NCI-H2171 (cell line): ENCODE measurements around the gene ABHD12.
"Not testable (repeated sequence)": the region's sequence is repeated elsewhere in the genome, so short reads cannot be mapped to it uniquely, and the experiment has no call there.

Source experiments
- DNase-seq: peaks from one replicate; lab custom pipeline; 2025; lab: John Stamatoyannopoulos, UW

ABHD12 gene

GRCh38 chr20:25321991-25322390, 68.6 kb downstream of the ABHD12 start:
- no peak for DNase-seq

GRCh38 chr20:25321262-25321831, 69.3 kb downstream of the ABHD12 start:
- DNase-seq: no peak

- DNase-seq: peak; percentile 61
These were observed 70.4 kb downstream of the ABHD12 start for GRCh38 chr20:25320035-25320800.

GRCh38 chr20:25319241-25320034, 71.2 kb downstream of the ABHD12 start:
- no peak for DNase-seq

GRCh38 chr20:25318471-25319240, 72.0 kb downstream of the ABHD12 start:
- DNase-seq: no peak

- no peak for DNase-seq
These were observed 73.1 kb downstream of the ABHD12 start for GRCh38 chr20:25317351-25318075.

- DNase-seq: no peak
These were observed 74.0 kb downstream of the ABHD12 start for GRCh38 chr20:25316506-25317190.

GRCh38 chr20:25315418-25316210, 75.0 kb downstream of the ABHD12 start:
- DNase-seq: no peak

GRCh38 chr20:25314497-25315417, 75.9 kb downstream of the ABHD12 start:
- DNase-seq: no peak

- DNase-seq: no peak
These were observed 77.0 kb downstream of the ABHD12 start for GRCh38 chr20:25313593-25313992.

GRCh38 chr20:25312716-25313115, 77.9 kb downstream of the ABHD12 start:
- not testable (repeated sequence) for DNase-seq

- no peak for DNase-seq
These were observed 79.5 kb downstream of the ABHD12 start for GRCh38 chr20:25310921-25311728.

GRCh38 chr20:25310268-25310920, 80.2 kb downstream of the ABHD12 start:
- DNase-seq: no peak

GRCh38 chr20:25309395-25310267, 81.0 kb downstream of the ABHD12 start:
- DNase-seq: no peak

GRCh38 chr20:25308671-25309394, 81.8 kb downstream of the ABHD12 start:
- no peak for DNase-seq

GRCh38 chr20:25308083-25308491, 82.5 kb downstream of the ABHD12 start:
- DNase-seq: no peak
